HuH-7 (cell line): ENCODE results near the gene S100A3.

Experiments used
- DNase-seq: peaks from one replicate; pipeline ENCODE4 v3.0.0; 2011; ENCODE audit warnings: low spot score

Gene S100A3

DNA sequence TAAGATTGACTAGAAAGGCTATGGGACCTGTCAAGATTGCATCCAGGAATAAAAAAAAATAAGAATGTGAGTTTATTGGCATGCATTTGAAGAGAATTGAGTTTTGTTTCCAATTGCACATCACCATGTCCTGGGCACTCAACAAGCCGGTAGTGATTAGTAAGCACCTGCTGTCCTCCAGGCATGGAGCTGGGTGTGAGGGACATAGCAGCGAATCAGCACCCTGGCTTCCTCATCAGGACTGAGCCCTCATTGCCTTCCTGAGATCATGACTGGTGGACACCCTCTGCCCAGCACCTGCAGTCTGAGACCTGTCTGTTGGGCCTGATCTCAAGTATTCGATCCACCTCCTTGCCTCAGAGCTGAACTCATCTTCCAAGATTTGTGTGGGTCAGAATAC is 40.0 kb downstream of the S100A3 start:
- no peak for DNase-seq

GRCh38 chr1:153507926-153508583 is 41.0 kb downstream of the S100A3 start:
- no peak for DNase-seq

- no peak for DNase-seq
Measured at GRCh38 chr1:153506831-153507413, 42.1 kb downstream of the S100A3 start.

DNA sequence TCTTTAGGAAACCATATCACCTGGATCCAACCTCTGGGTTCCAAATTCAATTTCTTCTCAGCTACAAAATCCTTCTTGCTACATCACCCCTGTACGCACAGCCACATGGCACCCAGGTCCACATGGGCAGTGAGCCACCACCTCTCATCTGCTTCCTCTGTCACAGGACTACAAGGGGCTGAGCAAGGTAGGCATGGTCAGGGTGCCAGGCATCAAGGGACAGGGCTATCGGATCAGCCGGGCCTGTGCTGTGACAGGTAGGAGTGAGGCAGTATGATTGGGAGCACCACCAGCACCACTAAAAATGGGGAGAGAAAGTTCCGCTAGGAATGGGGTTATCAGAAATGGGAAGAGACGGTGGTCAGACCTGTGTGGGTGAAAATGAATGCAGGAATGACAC is 42.7 kb downstream of the S100A3 start:
- no peak for DNase-seq

DNA sequence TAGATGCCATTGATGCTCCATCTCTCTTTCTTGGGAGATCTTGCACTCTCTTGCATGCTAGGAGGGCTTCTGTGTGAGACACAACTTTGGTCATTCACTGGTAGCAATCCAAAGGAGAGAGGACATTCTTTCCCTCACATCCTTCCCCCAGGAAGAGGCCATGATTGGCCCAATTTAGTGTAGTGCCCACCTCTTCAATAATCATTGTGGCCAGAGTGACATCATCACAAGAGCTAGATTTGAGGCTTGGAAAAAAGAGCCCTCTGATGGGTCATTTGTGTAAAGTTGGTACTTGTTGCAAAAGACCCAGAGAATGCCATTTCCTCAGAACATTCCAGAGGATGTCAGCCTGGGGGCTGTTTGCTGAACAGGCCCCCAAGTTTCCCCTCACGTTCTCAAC is 43.5 kb downstream of the S100A3 start:
- no peak for DNase-seq

GRCh38 chr1:153503766-153504165 is 45.3 kb downstream of the S100A3 start:
- DNase-seq: no peak

DNA sequence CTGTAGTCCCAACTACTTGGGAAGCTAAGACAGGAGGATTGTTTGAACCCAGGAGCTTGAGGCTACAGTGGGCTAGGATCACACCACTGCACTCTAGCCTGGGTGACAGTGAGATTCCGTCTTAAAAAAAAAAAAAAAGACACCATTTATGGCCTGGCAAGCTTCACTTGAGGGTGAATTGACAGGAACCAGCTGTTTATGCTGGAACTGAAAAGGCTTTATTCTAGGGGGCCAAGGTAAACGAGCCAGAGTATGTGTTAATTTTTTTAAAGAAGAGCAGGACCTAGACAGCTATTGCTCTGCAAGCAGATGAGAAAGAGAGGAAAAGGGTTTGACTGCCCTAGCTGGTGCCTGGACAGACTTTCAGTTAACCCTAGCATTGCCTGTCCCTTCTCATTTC is 50.3 kb downstream of the S100A3 start:
- DNase-seq: no peak
